ENCODE measurements around the gene ERCC5.

- TF ChIP-seq CTCF (IDR thresholded peaks at IDR 0.05; ENCODE audit: extremely low read depth in 1 of 2, insufficient read depth in 1 of 2, low read depth in 1 of 2, low read length in 2 of 2) (no peak), EZH2 (IDR thresholded peaks at IDR 0.05; ENCODE audit: borderline replicate concordance, low read depth, low read length, severe bottlenecking) (no peak), POLR2A (IDR thresholded peaks at IDR 0.05; ENCODE audit: low read depth, low read length) (no peak), MYC (IDR thresholded peaks at IDR 0.05; ENCODE audit: low read depth, low read length) (no peak), JUN (IDR thresholded peaks at IDR 0.05; ENCODE audit: borderline replicate concordance, insufficient read depth, insufficient read length, low read depth) (no peak)
These were observed 27.8 kb downstream of the ERCC5 start for GRCh38 chr13:102873653-102874052.
